KBM-7 (cell line): ENCODE measurements around the gene IGDCC3.
"Not testable (repeated sequence)": the region's sequence is repeated elsewhere in the genome, so short reads cannot be mapped to it uniquely, and the experiment has no call there.

Source experiments
- DNase-seq: peaks from one replicate; pipeline ENCODE4 v3.0.0-alpha.2; 2015
- in situ Hi-C: fragments of 300-500 bp; cut with MboI; formaldehyde crosslinking; loops from 2 replicates; pipeline ENCODE4 v1.14.3; 2020; ENCODE audit warnings: low sequenced_read_pairs, low pct_unique_long_range_greater_than_20kb, mixed read lengths

Gene IGDCC3

GRCh38 chr15:65355173-65355987, 22.4 kb downstream of the IGDCC3 start:
- no peak for DNase-seq
- in situ Hi-C loops: no loop called here

DNA sequence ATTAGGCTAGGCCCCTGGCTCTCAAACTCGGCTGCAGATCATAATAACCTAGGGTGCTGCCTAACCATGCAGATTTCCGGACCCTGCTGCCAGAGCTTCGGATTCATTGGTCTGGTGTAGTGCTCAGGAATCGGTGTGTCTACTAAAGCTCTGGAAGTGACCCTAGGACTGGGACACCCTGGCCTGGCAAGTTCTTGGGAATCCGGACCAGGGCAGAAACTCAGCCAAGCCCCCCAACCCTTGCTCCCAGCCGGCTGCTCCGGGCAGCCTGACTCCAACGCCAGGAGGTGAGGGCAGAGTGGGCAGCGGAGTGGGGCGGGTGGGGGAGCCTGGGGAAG, 23.0 kb downstream of the IGDCC3 start:
- in situ Hi-C loops: no loop called here
- no peak for DNase-seq

DNA sequence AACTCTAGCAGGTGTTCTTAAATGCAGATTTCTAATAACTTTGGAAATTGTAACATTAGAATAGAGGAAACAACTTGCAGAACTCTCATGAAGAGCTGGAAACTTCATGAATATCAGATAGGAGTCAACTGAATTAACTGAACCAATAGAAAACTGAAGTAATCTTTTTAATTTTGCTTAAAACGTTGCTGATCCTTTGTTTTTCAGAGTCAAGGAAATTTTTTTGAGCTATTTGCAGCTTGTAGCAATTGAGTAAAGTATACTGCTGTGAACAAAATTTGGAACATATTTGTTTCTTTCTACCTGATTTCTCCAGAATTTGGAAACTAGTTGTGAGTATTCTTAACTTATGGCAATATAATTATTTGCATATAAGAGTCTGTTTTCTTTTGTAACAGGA, 25.8 kb downstream of the IGDCC3 start:
- DNase-seq, in situ Hi-C loops: not testable (repeated sequence)

- DNase-seq: no peak
- in situ Hi-C loops: no loop called here
Measured at GRCh38 chr15:65349338-65349737, 28.5 kb downstream of the IGDCC3 start.

GRCh38 chr15:65347756-65348155, 30.0 kb downstream of the IGDCC3 start:
- DNase-seq, in situ Hi-C loops: not testable (repeated sequence)

DNA sequence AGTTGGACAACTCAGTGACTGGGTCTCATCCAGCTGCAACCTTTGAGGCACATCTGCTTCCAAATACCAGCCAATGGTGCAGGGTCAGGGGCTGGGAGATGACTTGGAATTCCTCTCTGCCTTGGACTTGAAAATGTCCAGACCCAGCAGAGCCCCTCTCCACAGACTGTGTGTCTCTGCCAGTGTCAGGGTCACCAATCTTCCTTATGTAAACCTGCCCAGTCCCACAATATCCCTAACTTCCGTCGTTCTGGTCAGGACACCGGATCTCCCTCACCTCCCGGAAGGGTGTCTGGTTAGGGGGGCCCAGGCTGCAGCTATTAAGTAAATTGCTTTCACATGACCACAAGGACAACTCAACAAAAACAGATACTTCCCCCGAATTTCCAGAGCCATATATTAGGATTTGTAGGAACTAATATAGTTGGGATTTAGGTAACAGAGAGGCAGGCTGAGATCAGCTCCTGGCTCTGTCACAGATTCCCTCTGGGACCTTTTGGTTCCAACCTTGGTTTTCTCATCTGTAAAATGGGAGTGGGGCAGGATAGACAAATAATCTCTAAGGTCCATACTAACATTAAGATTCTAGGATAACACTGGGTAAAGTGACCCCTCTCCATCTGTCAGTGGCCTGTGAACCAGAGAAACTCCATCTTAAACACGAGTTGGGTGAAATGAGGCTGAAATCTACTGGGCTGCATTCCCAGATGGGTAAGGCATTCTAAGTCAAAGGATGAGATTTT, 30.8 kb downstream of the IGDCC3 start:
- in situ Hi-C loops: no loop called here
- no peak for DNase-seq

- in situ Hi-C loops: no loop called here
- DNase-seq: no peak
Measured at GRCh38 chr15:65344914-65345275, 32.9 kb downstream of the IGDCC3 start.

DNA sequence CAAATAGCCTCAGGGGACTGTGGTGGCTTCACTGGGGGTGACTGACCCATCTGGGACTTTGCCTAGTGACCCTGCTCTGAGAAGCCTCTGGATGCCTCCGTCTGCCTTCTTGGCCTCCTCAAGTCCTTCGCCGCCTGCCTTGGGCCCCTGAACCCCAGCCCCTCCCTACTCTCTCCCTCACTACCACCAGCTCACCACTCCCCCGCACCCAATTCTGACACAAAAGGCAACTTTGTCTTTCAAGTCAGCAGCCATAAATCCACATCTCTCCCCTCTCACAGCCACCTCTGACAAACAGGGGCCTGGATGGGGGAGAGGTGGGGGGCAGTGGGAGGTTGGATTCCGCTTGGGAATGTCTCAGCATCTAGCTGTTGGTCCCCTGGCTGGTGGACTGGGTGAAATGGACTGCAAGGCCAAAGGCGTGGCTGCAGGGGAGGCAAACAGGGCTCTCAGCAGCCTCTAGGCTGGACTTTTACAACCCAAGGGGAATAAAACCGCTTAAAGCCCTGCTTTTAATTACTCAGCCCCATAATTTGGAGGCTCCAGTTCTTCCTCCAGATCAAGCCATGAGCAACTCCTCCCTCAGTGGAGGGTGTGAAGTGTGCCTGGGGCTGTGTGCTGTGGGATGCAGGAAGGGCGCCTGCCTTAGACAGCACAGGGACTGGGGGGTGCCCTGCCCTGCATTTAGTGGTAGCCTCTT, 33.4 kb downstream of the IGDCC3 start:
- DNase-seq: no peak
- in situ Hi-C loops: no loop called here

- DNase-seq: no peak
- in situ Hi-C loops: no loop called here
Measured at GRCh38 chr15:65343374-65343981, 34.3 kb downstream of the IGDCC3 start.

GRCh38 chr15:65342493-65342892, 35.3 kb downstream of the IGDCC3 start:
- in situ Hi-C loops: no loop called here
- no peak for DNase-seq

DNA sequence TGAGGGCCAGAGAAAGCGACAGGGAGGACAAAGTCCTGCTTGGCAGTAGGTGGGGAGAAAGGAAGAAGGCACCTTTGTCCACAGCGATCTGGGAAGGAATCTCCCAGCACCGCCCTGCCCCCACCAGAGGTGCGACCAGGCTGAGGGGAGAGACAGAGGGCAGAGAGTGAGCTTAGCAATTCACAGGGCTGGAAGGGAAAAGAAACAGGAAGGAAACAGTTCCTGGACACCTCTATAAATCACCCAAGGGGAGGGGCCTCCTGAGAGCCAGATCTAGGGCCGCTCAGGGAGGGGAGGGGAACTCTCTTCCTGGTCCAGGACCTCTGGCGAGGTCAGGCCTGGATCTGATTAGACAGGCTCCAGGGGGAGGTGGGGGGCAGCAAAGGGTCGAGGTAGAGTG, 37.9 kb downstream of the IGDCC3 start:
- peak; percentile 70 for DNase-seq
- in situ Hi-C loops: no loop called here

GRCh38 chr15:65339416-65339815, 38.4 kb downstream of the IGDCC3 start:
- in situ Hi-C loops: no loop called here
- no peak for DNase-seq

- in situ Hi-C loops: no loop called here
- DNase-seq: no peak
Measured at GRCh38 chr15:65338823-65339222, 39.0 kb downstream of the IGDCC3 start.

- no peak for DNase-seq
- in situ Hi-C loops: no loop called here
Measured at GRCh38 chr15:65338366-65338765, 39.4 kb downstream of the IGDCC3 start.

DNA sequence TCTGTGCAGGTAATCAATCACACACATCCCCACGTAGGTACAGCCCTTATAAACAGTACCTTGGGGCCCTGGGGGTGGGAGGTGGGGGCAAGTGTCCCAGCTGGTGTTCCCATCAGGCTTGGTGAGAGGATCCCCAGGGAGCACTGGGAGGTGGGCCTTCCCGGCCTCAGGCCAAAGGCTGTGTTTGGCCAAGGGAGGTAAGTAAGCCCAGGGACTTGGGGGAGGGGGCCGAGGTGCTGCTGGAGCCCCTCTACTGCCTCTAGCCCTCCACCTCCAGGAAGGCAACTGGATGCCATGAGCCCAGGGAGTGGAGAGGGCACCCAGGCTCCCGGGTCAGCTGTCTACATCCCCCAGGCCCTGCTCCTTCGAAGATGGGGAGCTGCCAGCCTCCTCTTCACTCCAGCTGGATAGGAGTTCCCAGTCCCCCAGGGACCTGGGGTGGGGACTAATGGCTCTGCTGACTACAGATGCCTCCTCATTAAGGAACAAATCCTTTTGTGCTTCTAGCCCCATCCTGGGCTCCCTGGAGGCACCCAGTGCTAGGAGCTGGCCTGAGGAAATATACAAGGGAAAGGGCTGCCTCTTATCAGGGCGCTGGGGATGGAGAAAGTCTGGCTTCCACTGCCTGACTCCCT, 40.2 kb downstream of the IGDCC3 start:
- no peak for DNase-seq
- in situ Hi-C loops: no loop called here

GRCh38 chr15:65336493-65337435, 41.0 kb downstream of the IGDCC3 start:
- in situ Hi-C loops: no loop called here
- no peak for DNase-seq

DNA sequence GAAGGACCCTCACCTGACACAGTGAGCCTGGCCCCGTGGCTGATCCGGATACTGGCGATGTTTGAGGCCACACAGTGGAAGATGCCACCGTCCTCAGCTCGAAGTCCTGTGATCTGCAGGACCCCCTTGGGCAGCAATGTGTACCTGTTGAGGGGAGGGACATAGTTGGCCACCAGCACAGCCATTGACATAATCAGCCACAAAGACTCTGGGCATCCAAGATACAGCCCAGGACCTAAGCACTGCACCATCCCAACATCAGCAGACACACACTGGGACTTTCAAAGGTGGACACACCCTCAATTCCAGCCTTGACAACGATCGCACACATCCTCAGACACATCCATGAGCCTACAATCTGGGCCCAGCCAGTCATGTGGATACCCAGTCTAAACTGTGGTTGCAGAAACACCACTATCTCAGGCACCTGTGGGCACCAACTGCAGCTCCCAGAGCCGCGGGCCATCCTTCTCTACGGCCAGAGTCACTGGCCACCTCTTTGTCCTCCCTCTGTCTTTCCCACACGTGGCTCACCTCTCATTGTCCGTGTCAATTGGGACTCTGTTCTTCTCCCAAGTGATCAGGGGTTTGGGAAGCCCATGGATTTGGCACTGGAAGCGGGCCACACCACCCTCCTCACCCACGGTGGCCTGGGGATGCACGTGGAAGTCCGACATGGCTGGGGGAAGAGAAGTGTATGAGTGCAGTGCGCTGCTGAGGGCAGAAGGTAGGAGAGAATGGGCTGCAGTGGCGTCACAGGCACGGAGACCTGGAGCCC, 42.3 kb downstream of the IGDCC3 start:
- no peak for DNase-seq
- in situ Hi-C loops: no loop called here
